ENCODE measurements around the gene ADD3. TPM values are rescaled to one million over a fixed set of nuclear protein-coding genes. Genes with fewer than 3 reads are reported as not detected.

The ADD3 gene
- total and polyA plus RNA-seq, 5 experiments from 2014 or later = 332 to 405 (median 358) TPM

Other genes with a start within 250 kb of the ADD3 start
- gene XPNPEP1, start 84.5 kb upstream of the ADD3 start, total RNA-seq = 10 to 100 TPM; 42.2 to 42.3 TPM
- gene XPNPEP1, start 84.5 kb upstream of the ADD3 start, polyA plus RNA-seq = 10 to 100 TPM; 16.6 to 19.9 (median 18.7) TPM
- 10 to 100 TPM; 36.9 to 37.7 TPM for gene MXI1, start 199.6 kb downstream of the ADD3 start, total RNA-seq
- gene MXI1, start 199.6 kb downstream of the ADD3 start, polyA plus RNA-seq = 10 to 100 TPM; 18.1 to 20.9 (median 20.1) TPM